GM19372 (cell line): ENCODE measurements around the gene PAFAH1B2.
"Not testable (repeated sequence)": the region's sequence is repeated elsewhere in the genome, so short reads cannot be mapped to it uniquely, and the experiment has no call there.

Experiments used
- ATAC-seq: cut with Tn5 transposase; IDR thresholded peaks from one replicate; pipeline ENCODE4 v1.9.1; 2021; ENCODE audit warnings: mild to moderate bottlenecking, low read depth, moderate library complexity; ENCODE audit not compliant: unreplicated experiment

Gene PAFAH1B2

GRCh38 chr11:117143871-117144476 is at the start of gene PAFAH1B2:
TSS of gene PAFAH1B2 (plus strand) at chr11:117144287. CDS start at chr11:117152448, 8,161 bp downstream.
- ATAC-seq = peak; percentile 94

- ATAC-seq = no peak
Measured at GRCh38 chr11:117094776-117095175, 49.3 kb upstream of the PAFAH1B2 start.

GRCh38 chr11:117095284-117096161 is 48.6 kb upstream of the PAFAH1B2 start:
- ATAC-seq = no peak

GRCh38 chr11:117096201-117096991 is 47.7 kb upstream of the PAFAH1B2 start:
- ATAC-seq = peak; percentile 42

- ATAC-seq = no peak
Measured at GRCh38 chr11:117097014-117097388, 47.1 kb upstream of the PAFAH1B2 start.

- peak; percentile 30 for ATAC-seq
Measured at GRCh38 chr11:117097389-117098268, 46.5 kb upstream of the PAFAH1B2 start.

- peak; percentile 83 for ATAC-seq
Measured at GRCh38 chr11:117098269-117099232, 45.5 kb upstream of the PAFAH1B2 start, which contains the start of gene SIK3. TSS of gene SIK3 (minus strand) at chr11:117098428. CDS start at chr11:117098415, 13 bp downstream.

- ATAC-seq = no peak
Measured at GRCh38 chr11:117099696-117100095, 44.4 kb upstream of the PAFAH1B2 start.

GRCh38 chr11:117100556-117100955 is 43.5 kb upstream of the PAFAH1B2 start:
- ATAC-seq = no peak

- no peak for ATAC-seq
Measured at GRCh38 chr11:117107701-117108590, 36.1 kb upstream of the PAFAH1B2 start.

- no peak for ATAC-seq
Measured at GRCh38 chr11:117110294-117110950, 33.7 kb upstream of the PAFAH1B2 start.

GRCh38 chr11:117112497-117112896 is 31.6 kb upstream of the PAFAH1B2 start:
- not testable (repeated sequence) for ATAC-seq

- ATAC-seq = not testable (repeated sequence)
Measured at GRCh38 chr11:117112939-117113338, 31.1 kb upstream of the PAFAH1B2 start.

- no peak for ATAC-seq
Measured at GRCh38 chr11:117117681-117118080, 26.4 kb upstream of the PAFAH1B2 start.

GRCh38 chr11:117121176-117121575 is 22.9 kb upstream of the PAFAH1B2 start:
- ATAC-seq = no peak

- ATAC-seq = no peak
Measured at GRCh38 chr11:117122556-117122955, 21.5 kb upstream of the PAFAH1B2 start.

GRCh38 chr11:117126223-117126965 is 17.7 kb upstream of the PAFAH1B2 start:
- ATAC-seq = no peak
